ENCODE results near the gene PDZD2.
"Not testable (repeated sequence)": the region's sequence is repeated elsewhere in the genome, so short reads cannot be mapped to it uniquely, and the experiment has no call there.

PDZD2 gene

GRCh38 chr5:32068561-32068960, 429.6 kb downstream of the PDZD2 start:
- no peak for DNase-seq
- Histone ChIP-seq H3K4me3 (ENCODE audit: low read depth, low read length) (no peak overlapping the region), H3K27me3 (no peaks in the 10 kb centered on the region), H3K4me1 (no peaks in the 10 kb centered on the region), H3K36me3 (no peaks in the 10 kb centered on the region), H3K9me3 (no peaks in the 10 kb centered on the region)
- TF ChIP-seq CTCF (IDR thresholded peaks at IDR 0.05; ENCODE audit: low read depth, low read length): no peak

GRCh38 chr5:32069396-32069795, 430.5 kb downstream of the PDZD2 start:
- Histone ChIP-seq H3K36me3 (no peaks in the 10 kb centered on the region), H3K27me3 (no peaks in the 10 kb centered on the region), H3K4me3 (ENCODE audit: low read depth, low read length) (no peak overlapping the region), H3K4me1 (no peaks in the 10 kb centered on the region), H3K9me3 (no peaks in the 10 kb centered on the region)
- no peak for TF ChIP-seq CTCF (IDR thresholded peaks at IDR 0.05; ENCODE audit: low read depth, low read length)
- no peak for DNase-seq

- DNase-seq: no peak
- no peaks in the 10 kb centered on the region for H3K4me1 ChIP-seq
- H3K9me3 ChIP-seq: no peaks in the 10 kb centered on the region
- no peak overlapping the region for H3K4me3 ChIP-seq (ENCODE audit: low read depth, low read length)
- no peak for TF ChIP-seq CTCF (IDR thresholded peaks at IDR 0.05; ENCODE audit: low read depth, low read length)
- H3K36me3 ChIP-seq: no peaks in the 10 kb centered on the region
- no peaks in the 10 kb centered on the region for H3K27me3 ChIP-seq
Observed at GRCh38 chr5:32071351-32071944, 432.5 kb downstream of the PDZD2 start.

- Histone ChIP-seq H3K4me3 (ENCODE audit: low read depth, low read length) (no peak overlapping the region), H3K36me3 (no peaks in the 10 kb centered on the region), H3K4me1 (no peaks in the 10 kb centered on the region), H3K9me3 (no peaks in the 10 kb centered on the region), H3K27me3 (no peaks in the 10 kb centered on the region)
- no peak for TF ChIP-seq CTCF (IDR thresholded peaks at IDR 0.05; ENCODE audit: low read depth, low read length)
- no peak for DNase-seq
Observed at GRCh38 chr5:32072054-32072453, 433.1 kb downstream of the PDZD2 start.

GRCh38 chr5:32074401-32074800, 435.5 kb downstream of the PDZD2 start:
- Histone ChIP-seq H3K9me3 (no peaks in the 10 kb centered on the region), H3K4me1 (no peaks in the 10 kb centered on the region), H3K27me3 (no peaks in the 10 kb centered on the region), H3K4me3 (ENCODE audit: low read depth, low read length) (no peak overlapping the region), H3K36me3 (no peaks in the 10 kb centered on the region)
- peak; percentile 11; the same call in 1 of the 2 replicates for TF ChIP-seq CTCF (IDR thresholded peaks at IDR 0.05; ENCODE audit: low read depth, low read length)
- peak; percentile 64 for DNase-seq

- Histone ChIP-seq H3K9me3 (no peaks in the 10 kb centered on the region), H3K27me3 (no peaks in the 10 kb centered on the region), H3K4me3 (ENCODE audit: low read depth, low read length) (no peak overlapping the region), H3K36me3 (no peaks in the 10 kb centered on the region), H3K4me1 (no peaks in the 10 kb centered on the region)
- peak; percentile 59 for DNase-seq
- peak; percentile 88 for TF ChIP-seq CTCF (IDR thresholded peaks at IDR 0.05; ENCODE audit: low read depth, low read length)
Observed at GRCh38 chr5:32076699-32077695, 438.1 kb downstream of the PDZD2 start.

- H3K4me1 ChIP-seq; H3K36me3 ChIP-seq; DNase-seq; H3K9me3 ChIP-seq; H3K4me3 ChIP-seq (ENCODE audit: low read depth, low read length); H3K27me3 ChIP-seq: not testable (repeated sequence)
Observed at GRCh38 chr5:32078855-32079254, 439.9 kb downstream of the PDZD2 start.

GRCh38 chr5:32080565-32080964, 441.6 kb downstream of the PDZD2 start:
- H3K4me3 ChIP-seq (ENCODE audit: low read depth, low read length); H3K36me3 ChIP-seq; H3K27me3 ChIP-seq; DNase-seq; H3K4me1 ChIP-seq; H3K9me3 ChIP-seq: not testable (repeated sequence)
